Mesenchymal stem cell (in vitro differentiated cells and primary cell): ENCODE data around the gene L2HGDH.
A peak's percentile ranks its signal among the peaks of the same experiment; 100 is the strongest.

ENCODE experiments used
- DNase-seq: peaks from one replicate; pipeline ENCODE4 v3.0.0-alpha.2; 2013
- H2AFZ ChIP-seq: one replicate; pipeline ENCODE4 v1.6.1; 2013; ENCODE audit warnings: low read depth, mild to moderate bottlenecking, control low read depth, inconsistent platforms, low read length, moderate library complexity
- H2AK5ac ChIP-seq: 2 replicates; pipeline ENCODE4 v1.6.1; 2013; ENCODE audit warnings: low read length, moderate library complexity, mild to moderate bottlenecking, inconsistent platforms; ENCODE audit not compliant: severe bottlenecking
- H2BK120ac ChIP-seq: one replicate; pipeline ENCODE4 v1.6.1; 2013; ENCODE audit warnings: low read depth, mild to moderate bottlenecking, inconsistent platforms, low read length, moderate library complexity
- H2BK12ac ChIP-seq, 2 experiments: one replicate each; pipeline ENCODE4 v1.6.1; 2013; ENCODE audit warnings: inconsistent platforms in 2 of 2, low read length in 2 of 2, mild to moderate bottlenecking in 2 of 2, moderate library complexity in 2 of 2, control low read depth in 1 of 2
- H2BK15ac ChIP-seq: one replicate; pipeline ENCODE4 v1.6.1; 2013; ENCODE audit warnings: mild to moderate bottlenecking, low read depth, inconsistent platforms; ENCODE audit not compliant: poor library complexity, severe bottlenecking
- H2BK5ac ChIP-seq: 2 replicates; pipeline ENCODE4 v1.6.1; 2013; ENCODE audit warnings: low read depth, mild to moderate bottlenecking, low read length, control low read depth, inconsistent platforms; ENCODE audit not compliant: poor library complexity, severe bottlenecking
- H3K14ac ChIP-seq, 2 experiments: one replicate each; pipeline ENCODE4 v1.6.1; 2013; ENCODE audit warnings: inconsistent platforms in 2 of 2, low read length in 2 of 2, control low read depth in 1 of 2, mild to moderate bottlenecking in 1 of 2, moderate library complexity in 1 of 2
- H3K18ac ChIP-seq, 2 experiments: one replicate each; pipeline ENCODE4 v1.6.1; 2013; ENCODE audit warnings: inconsistent platforms in 2 of 2, low read length in 2 of 2, control low read depth in 1 of 2, low read depth in 1 of 2, mild to moderate bottlenecking in 1 of 2
- H3K23ac ChIP-seq, 2 experiments: one replicate each; pipeline ENCODE4 v1.6.1; 2013; ENCODE audit warnings: inconsistent platforms in 2 of 2, low read length in 2 of 2, mild to moderate bottlenecking in 2 of 2, moderate library complexity in 2 of 2, control low read depth in 1 of 2
- H3K27ac ChIP-seq: 2 replicates; pipeline ENCODE4 v1.5.1; 2013; ENCODE audit warnings: mild to moderate bottlenecking, moderate library complexity, low read length, control low read depth, inconsistent platforms; ENCODE audit not compliant: poor library complexity, severe bottlenecking
- H3K27me3 ChIP-seq, 2 experiments: 2 replicates each; pipeline versions ENCODE4 v1.6.1 to v1.7.0; 2013; ENCODE audit warnings: low read length in 2 of 2, mild to moderate bottlenecking in 2 of 2, moderate library complexity in 2 of 2, control low read depth in 1 of 2, inconsistent platforms in 1 of 2; ENCODE audit not compliant: control insufficient read depth in 1 of 2, insufficient read depth in 1 of 2
- H3K36me3 ChIP-seq, 2 experiments: 2 replicates each; pipeline versions ENCODE4 v1.6.1 to v1.7.0; 2013; ENCODE audit warnings: low read length in 2 of 2, control low read depth in 1 of 2, inconsistent platforms in 1 of 2, low read depth in 1 of 2, mild to moderate bottlenecking in 1 of 2; ENCODE audit not compliant: insufficient read depth in 2 of 2, control insufficient read depth in 1 of 2
- H3K4ac ChIP-seq, 2 experiments: one replicate each; pipeline ENCODE4 v1.6.1; 2013; ENCODE audit warnings: inconsistent platforms in 2 of 2, low read length in 2 of 2, mild to moderate bottlenecking in 2 of 2, moderate library complexity in 2 of 2, control low read depth in 1 of 2, low read depth in 1 of 2
- H3K4me1 ChIP-seq: 2 replicates; pipeline ENCODE4 v1.6.1; 2013; ENCODE audit warnings: low read depth, low read length, control low read depth; ENCODE audit not compliant: control insufficient read depth, insufficient read depth
- H3K4me2 ChIP-seq: 2 replicates; pipeline ENCODE4 v1.6.1; 2013; ENCODE audit warnings: low read length, mild to moderate bottlenecking, inconsistent platforms; ENCODE audit not compliant: poor library complexity, severe bottlenecking
- H3K4me3 ChIP-seq, 2 experiments: 2 replicates each; pipeline versions ENCODE4 v1.5.1 to v1.7.0; 2013; ENCODE audit warnings: low read length in 2 of 2, mild to moderate bottlenecking in 2 of 2, control low read depth in 1 of 2, low read depth in 1 of 2; ENCODE audit not compliant: insufficient read depth in 1 of 2
- H3K79me1 ChIP-seq: replicated peaks from 2 replicates; pipeline ENCODE4 v1.6.1; 2013; ENCODE audit warnings: mild to moderate bottlenecking, control low read depth, low read length, inconsistent platforms; ENCODE audit not compliant: poor library complexity, severe bottlenecking
- H3K9ac ChIP-seq: 2 replicates; pipeline ENCODE4 v1.7.0; 2013; ENCODE audit warnings: mild to moderate bottlenecking, low read length, moderate library complexity
- H3K9me3 ChIP-seq: 2 replicates; pipeline ENCODE4 v1.7.0; 2013; ENCODE audit warnings: mild to moderate bottlenecking, low read length; ENCODE audit not compliant: control insufficient read depth
- H4K8ac ChIP-seq: one replicate; pipeline ENCODE4 v1.6.1; 2013; ENCODE audit warnings: inconsistent platforms, mild to moderate bottlenecking, low read length, moderate library complexity
- H4K91ac ChIP-seq: one replicate; pipeline ENCODE4 v1.6.1; 2013; ENCODE audit warnings: mild to moderate bottlenecking, low read length, inconsistent platforms
- WGBS: methylation state at CpG from one replicate; pipeline ENCODE4 v1.1.7; 2013; ENCODE audit warnings: mixed read lengths; 5-methylcytosine and 5-hydroxymethylcytosine counted together

Gene L2HGDH

DNA sequence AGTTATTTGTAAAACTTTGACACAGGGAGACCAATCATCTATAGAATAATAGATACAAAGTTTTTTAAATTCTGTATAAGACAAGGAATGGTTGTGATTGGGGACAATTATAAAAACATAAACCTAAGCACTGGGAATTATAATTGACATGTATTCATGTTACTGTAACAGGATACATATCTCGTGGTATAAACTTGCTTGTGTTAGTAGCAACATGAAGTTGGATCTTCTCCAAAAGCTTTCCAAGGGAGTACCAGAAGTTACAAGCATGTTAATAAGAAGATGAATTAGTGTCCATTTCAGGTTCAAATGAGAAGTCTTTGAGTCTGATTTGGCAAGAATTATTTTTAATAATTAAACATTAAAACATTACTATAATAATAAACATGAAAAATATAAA, 42.5 kb upstream of the L2HGDH start:
- H3K4me3 ChIP-seq, result no peak overlapping the region
- H3K9me3 ChIP-seq, result no peaks in the 10 kb centered on the region
- no peak overlapping the region for H3K14ac ChIP-seq
- H2AK5ac ChIP-seq, result no peak overlapping the region
- H4K91ac ChIP-seq, result no peak overlapping the region
- H3K27me3 ChIP-seq, result no peaks in the 10 kb centered on the region
- WGBS, result 94% methylated on average over 1 of the region's 1 CpG
- no peak overlapping the region for H2AFZ ChIP-seq
- no peak overlapping the region for H3K23ac ChIP-seq
- no peak overlapping the region for H4K8ac ChIP-seq
- peaks cover 0 to 7% of the 10 kb centered on the region in 2 experiments for H3K36me3 ChIP-seq
- no peak for DNase-seq
- H3K9ac ChIP-seq, result no peak overlapping the region
- H2BK15ac ChIP-seq, result no peak overlapping the region
- no peak overlapping the region for H3K18ac ChIP-seq
- no peak overlapping the region for H3K4ac ChIP-seq
- H2BK12ac ChIP-seq, result no peak overlapping the region
- peaks cover 3% of the 10 kb centered on the region for H3K4me1 ChIP-seq
- H2BK5ac ChIP-seq, result no peak overlapping the region
- H3K27ac ChIP-seq, result no peak overlapping the region
- no peak overlapping the region for H3K4me2 ChIP-seq
- no peak overlapping the region for H2BK120ac ChIP-seq
- H3K79me1 ChIP-seq, result no peaks in the 10 kb centered on the region

DNA sequence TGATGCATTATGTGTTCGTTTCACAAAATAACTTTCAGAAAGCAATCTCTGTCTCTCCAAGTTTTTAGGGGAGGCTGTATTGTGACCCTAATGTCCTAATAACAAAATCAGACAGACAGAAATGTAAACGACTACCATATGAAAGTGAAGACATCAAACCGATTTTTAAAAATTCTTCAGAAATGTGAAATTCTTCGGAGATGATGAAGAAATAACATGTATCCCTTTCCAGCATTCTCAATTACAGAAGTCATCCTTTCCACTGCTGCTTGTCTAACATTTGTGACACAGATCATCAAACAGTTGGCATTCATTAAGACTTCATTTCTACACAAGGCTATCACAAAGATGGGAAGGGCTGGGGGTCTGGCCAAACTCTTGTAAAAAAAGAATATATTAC, 41.1 kb upstream of the L2HGDH start:
- no peak overlapping the region for H3K18ac ChIP-seq
- H3K79me1 ChIP-seq, result no peaks in the 10 kb centered on the region
- no peak overlapping the region for H2BK12ac ChIP-seq
- peaks cover 0 to 5% of the 10 kb centered on the region in 2 experiments for H3K36me3 ChIP-seq
- H4K91ac ChIP-seq, result no peak overlapping the region
- H3K4me3 ChIP-seq, result no peak overlapping the region
- H3K27ac ChIP-seq, result peak overlapping the region; percentile 59
- no peaks in the 10 kb centered on the region for H3K9me3 ChIP-seq
- no peak for DNase-seq
- H3K14ac ChIP-seq, result no peak overlapping the region
- H2AFZ ChIP-seq, result no peak overlapping the region
- peak overlapping the region; percentile 36 for H3K9ac ChIP-seq
- no peak overlapping the region for H3K23ac ChIP-seq
- no peak overlapping the region for H2BK5ac ChIP-seq
- no peak overlapping the region for H3K4ac ChIP-seq
- H4K8ac ChIP-seq, result no peak overlapping the region
- H3K4me1 ChIP-seq, result peaks cover 3% of the 10 kb centered on the region
- no peak overlapping the region for H2AK5ac ChIP-seq
- WGBS, result 94% methylated on average over 2 of the region's 4 CpGs
- no peak overlapping the region for H3K4me2 ChIP-seq
- H2BK120ac ChIP-seq, result no peak overlapping the region
- H2BK15ac ChIP-seq, result no peak overlapping the region
- no peaks in the 10 kb centered on the region for H3K27me3 ChIP-seq

DNA sequence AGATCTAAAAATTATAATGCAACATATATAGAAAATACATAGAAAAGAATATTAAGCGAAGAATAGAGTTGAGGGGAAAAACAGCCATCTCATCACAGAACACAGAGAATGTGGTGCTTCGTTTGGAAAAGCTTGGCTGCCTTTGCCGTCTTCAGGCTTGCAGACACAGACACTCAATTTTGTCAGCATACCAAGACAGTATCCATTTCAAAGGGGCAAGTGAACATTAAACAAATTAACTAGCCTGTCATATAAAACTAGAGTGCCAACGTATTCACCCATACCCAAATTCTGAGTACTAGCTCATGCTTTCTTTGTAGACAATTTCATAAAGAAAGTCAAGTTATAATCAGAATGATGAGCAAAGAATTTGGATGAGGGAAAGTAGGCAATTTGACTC, 40.6 kb upstream of the L2HGDH start:
- no peak overlapping the region for H2AFZ ChIP-seq
- peak overlapping the region; percentile 36 for H3K9ac ChIP-seq
- H3K4me1 ChIP-seq, result peaks cover 3% of the 10 kb centered on the region
- no peak for DNase-seq
- H3K4me3 ChIP-seq, result no peak overlapping the region
- no peak overlapping the region for H4K8ac ChIP-seq
- H2BK15ac ChIP-seq, result no peak overlapping the region
- WGBS, result 85% methylated on average over 3 of the region's 4 CpGs
- H3K9me3 ChIP-seq, result no peaks in the 10 kb centered on the region
- no peaks in the 10 kb centered on the region for H3K27me3 ChIP-seq
- no peak overlapping the region for H2BK120ac ChIP-seq
- H3K23ac ChIP-seq, result no peak overlapping the region
- H3K27ac ChIP-seq, result peak overlapping the region; percentile 59
- no peak overlapping the region for H3K14ac ChIP-seq
- no peak overlapping the region for H3K4me2 ChIP-seq
- H3K36me3 ChIP-seq, result no peaks in the 10 kb centered on the region
- no peak overlapping the region for H2BK12ac ChIP-seq
- H3K18ac ChIP-seq, result no peak overlapping the region
- H3K4ac ChIP-seq, result no peak overlapping the region
- no peak overlapping the region for H2AK5ac ChIP-seq
- H3K79me1 ChIP-seq, result no peaks in the 10 kb centered on the region
- no peak overlapping the region for H4K91ac ChIP-seq
- no peak overlapping the region for H2BK5ac ChIP-seq

DNA sequence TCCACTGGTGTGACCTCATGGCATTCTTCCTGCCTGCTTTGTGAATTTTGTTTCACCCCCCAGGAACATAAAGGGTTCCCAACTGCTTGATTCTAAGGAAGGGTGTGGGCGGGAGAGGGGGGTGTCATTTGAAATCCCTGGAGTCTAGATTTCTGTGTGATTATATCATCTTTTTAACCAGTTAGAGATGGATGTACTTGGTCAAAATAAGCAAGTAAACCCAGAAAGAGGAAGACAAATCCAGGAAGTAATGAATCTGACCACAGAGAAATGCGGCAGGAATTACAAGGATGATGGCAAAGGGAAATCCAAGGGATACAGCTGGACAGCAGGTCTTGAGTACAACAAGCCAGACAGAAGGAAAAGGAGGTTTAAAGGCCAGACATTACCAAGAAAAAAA, 38.9 kb upstream of the L2HGDH start:
- H2BK5ac ChIP-seq, result no peak overlapping the region
- H3K4ac ChIP-seq, result no peak overlapping the region
- peak overlapping the region in 1 of 2 experiments; percentile 16 for H3K18ac ChIP-seq
- H2BK120ac ChIP-seq, result no peak overlapping the region
- H3K23ac ChIP-seq, result no peak overlapping the region
- no peaks in the 10 kb centered on the region for H3K79me1 ChIP-seq
- peaks cover 3% of the 10 kb centered on the region for H3K4me1 ChIP-seq
- H4K91ac ChIP-seq, result no peak overlapping the region
- no peak overlapping the region for H3K9ac ChIP-seq
- no peak overlapping the region for H3K4me2 ChIP-seq
- no peak overlapping the region for H2BK15ac ChIP-seq
- no peaks in the 10 kb centered on the region for H3K9me3 ChIP-seq
- no peak overlapping the region for H4K8ac ChIP-seq
- no peak overlapping the region for H2AK5ac ChIP-seq
- no peaks in the 10 kb centered on the region for H3K27me3 ChIP-seq
- peak overlapping the region in 1 of 2 experiments; percentile 20 for H2BK12ac ChIP-seq
- no peak overlapping the region for H3K14ac ChIP-seq
- no peak overlapping the region for H2AFZ ChIP-seq
- no peaks in the 10 kb centered on the region for H3K36me3 ChIP-seq
- 41% methylated on average over 2 of the region's 2 CpGs for WGBS
- H3K4me3 ChIP-seq, result no peak overlapping the region
- peak overlapping the region; percentile 27 for H3K27ac ChIP-seq
- peak; percentile 47 for DNase-seq
